IMR-90 (cell line): Measurements from ENCODE around the gene ZDHHC7. TPM values are rescaled to one million over a fixed set of nuclear protein-coding genes. Genes with fewer than 3 reads are reported as not detected.
A peak's percentile ranks its signal among the peaks of the same experiment; 100 is the strongest.

ENCODE experiments used
- ATAC-seq: fragments of 200-7000 bp; cut with Tn5 transposase; 2 replicates; pipeline ENCODE4 v1.9.1; 2020; ENCODE audit warnings: low read depth, mild to moderate bottlenecking, moderate library complexity
- BruUV-seq: library from RNA; stranded (reverse); fragments of 400-500 nt; replicated peaks from 2 replicates; lab custom pipeline; 2021; lab: Mats Ljungman, UMichigan
- CTCF ChIA-PET: fragments of 300-600 bp; formaldehyde crosslinking; extraction: SDS; loops from one replicate; lab custom pipeline; 2021; ENCODE audit warnings: antibody characterized with exemption; lab: Yijun Ruan, JAX
- POLR2A ChIA-PET: fragments of 300-600 bp; sonication (Branson Sonifier 250); formaldehyde crosslinking; loops from one replicate; lab custom pipeline; 2022; ENCODE audit warnings: antibody characterized with exemption; ENCODE audit not compliant: unreplicated experiment; lab: Charles Lee
- DNase-seq: peaks from one replicate; pipeline ENCODE4 v3.0.0; 2013
- H2AFZ ChIP-seq: replicated peaks from 2 replicates; pipeline ENCODE3; 2013; ENCODE audit warnings: low read length, mild to moderate bottlenecking; ENCODE audit not compliant: poor library complexity
- H2AK5ac ChIP-seq: 2 replicates; pipeline ENCODE4 v1.6.1; 2013; ENCODE audit warnings: low read depth, low read length, inconsistent platforms
- H2AK9ac ChIP-seq: replicated peaks from 2 replicates; pipeline ENCODE3; 2013; ENCODE audit warnings: mild to moderate bottlenecking, low read depth, low read length, moderate library complexity; ENCODE audit not compliant: poor library complexity
- H2BK120ac ChIP-seq: 2 replicates; pipeline ENCODE4 v1.6.1; 2013; ENCODE audit warnings: low read depth, low read length, inconsistent platforms
- H2BK15ac ChIP-seq: 3 replicates; pipeline ENCODE4 v1.6.1; 2013; ENCODE audit warnings: low read depth, low read length, inconsistent platforms
- H2BK20ac ChIP-seq: 2 replicates; pipeline ENCODE4 v1.6.1; 2013; ENCODE audit warnings: low read depth, mild to moderate bottlenecking, inconsistent platforms, low read length, moderate library complexity
- H2BK5ac ChIP-seq: 2 replicates; pipeline ENCODE4 v1.6.1; 2013; ENCODE audit warnings: mild to moderate bottlenecking, low read depth, low read length, inconsistent platforms; ENCODE audit not compliant: poor library complexity, severe bottlenecking
- H3K14ac ChIP-seq: replicated peaks from 2 replicates; pipeline ENCODE4 v1.6.1; 2013; ENCODE audit warnings: low read depth, low read length, inconsistent platforms
- H3K18ac ChIP-seq: 2 replicates; pipeline ENCODE4 v1.6.1; 2013; ENCODE audit warnings: low read depth, low read length, control low read depth
- H3K23ac ChIP-seq: 2 replicates; pipeline ENCODE4 v1.6.1; 2013; ENCODE audit warnings: low read depth, low read length, inconsistent platforms
- H3K27ac ChIP-seq: 2 replicates; pipeline ENCODE4 v1.5.1; 2013; ENCODE audit warnings: mild to moderate bottlenecking, control low read depth, low read length; ENCODE audit not compliant: insufficient read depth
- H3K27me3 ChIP-seq: 2 replicates; pipeline ENCODE4 v1.6.1; 2013; ENCODE audit warnings: low read length; ENCODE audit not compliant: control insufficient read depth, insufficient read depth
- H3K36me3 ChIP-seq: 2 replicates; pipeline ENCODE4 v1.6.1; 2013; ENCODE audit warnings: low read length, mixed read lengths; ENCODE audit not compliant: control insufficient read depth, insufficient read depth
- H3K4ac ChIP-seq: 2 replicates; pipeline ENCODE4 v1.6.1; 2013; ENCODE audit warnings: low read depth, low read length, inconsistent platforms
- H3K4me1 ChIP-seq: 2 replicates; pipeline ENCODE4 v1.6.1; 2013; ENCODE audit warnings: low read length, mixed read lengths; ENCODE audit not compliant: control insufficient read depth, insufficient read depth
- H3K4me2 ChIP-seq: 2 replicates; pipeline ENCODE4 v1.6.1; 2013; ENCODE audit warnings: low read depth, mild to moderate bottlenecking, control low read depth, low read length, moderate library complexity
- H3K4me3 ChIP-seq: 2 replicates; pipeline ENCODE4 v1.5.1; 2013; ENCODE audit warnings: low read depth, mild to moderate bottlenecking, control low read depth, low read length, moderate library complexity; ENCODE audit not compliant: insufficient read depth
- H3K56ac ChIP-seq: 2 replicates; pipeline ENCODE4 v1.6.1; 2013; ENCODE audit warnings: low read length, inconsistent platforms; ENCODE audit not compliant: insufficient read depth; ENCODE audit errors: extremely low read depth
- H3K79me1 ChIP-seq, 2 experiments: 2 replicates each; pipeline ENCODE4 v1.6.1; 2013; ENCODE audit warnings: low read length in 2 of 2, inconsistent platforms in 1 of 2, low read depth in 1 of 2
- H3K9ac ChIP-seq: 2 replicates; pipeline ENCODE4 v1.6.1; 2013; ENCODE audit warnings: low read depth, low read length, control low read depth
- H3K9me1 ChIP-seq: 2 replicates; pipeline ENCODE4 v1.6.1; 2013; ENCODE audit warnings: low read length, inconsistent platforms; ENCODE audit not compliant: insufficient read depth
- H3K9me3 ChIP-seq: 2 replicates; pipeline ENCODE4 v1.6.1; 2013; ENCODE audit warnings: low read length; ENCODE audit not compliant: control insufficient read depth, insufficient read depth
- H4K20me1 ChIP-seq: 2 replicates; pipeline ENCODE4 v1.6.1; 2013; ENCODE audit warnings: low read length, inconsistent platforms; ENCODE audit not compliant: insufficient read depth
- H4K5ac ChIP-seq: 2 replicates; pipeline ENCODE4 v1.6.1; 2013; ENCODE audit warnings: mild to moderate bottlenecking, low read depth, low read length, control low read depth
- H4K8ac ChIP-seq, 2 experiments: 2 replicates each; pipeline ENCODE4 v1.6.1; 2013; ENCODE audit warnings: low read depth in 2 of 2, low read length in 2 of 2, control low read depth in 1 of 2, inconsistent platforms in 1 of 2
- H4K91ac ChIP-seq: 2 replicates; pipeline ENCODE4 v1.6.1; 2013; ENCODE audit warnings: low read depth, low read length, inconsistent platforms; ENCODE audit not compliant: insufficient read depth
- BHLHE40 ChIP-seq: fragments of 150-350 bp; IDR thresholded peaks from 2 replicates; pipeline ENCODE4 v1.6.1; 2016; ENCODE audit warnings: mild to moderate bottlenecking, low read depth, low read length
- CEBPB ChIP-seq: IDR thresholded peaks from 2 replicates; pipeline ENCODE4 v1.6.1; 2012; ENCODE audit warnings: low read depth, low read length, improper control_type of control experiment
- CHD1 ChIP-seq: IDR thresholded peaks from 2 replicates; pipeline ENCODE4 v1.6.1; 2012; ENCODE audit warnings: low read depth, low read length, improper control_type of control experiment
- CTCF ChIP-seq: conservative IDR thresholded peaks from 2 replicates; pipeline ENCODE4 v1.5.1; 2012; ENCODE audit warnings: mild to moderate bottlenecking, low read depth, low read length, improper control_type of control experiment
- ELK1 ChIP-seq: fragments of 150-350 bp; IDR thresholded peaks from 2 replicates; pipeline ENCODE4 v1.6.1; 2016; ENCODE audit warnings: low read depth, mild to moderate bottlenecking, low read length, moderate library complexity, borderline replicate concordance
- FOS ChIP-seq: fragments of 150-350 bp; IDR thresholded peaks from 2 replicates; pipeline ENCODE4 v1.6.1; 2016; ENCODE audit warnings: low read depth, low read length
- MAFK ChIP-seq: IDR thresholded peaks from 2 replicates; pipeline ENCODE4 v1.6.1; 2012; ENCODE audit warnings: low read depth, low read length, improper control_type of control experiment
- MAZ ChIP-seq: IDR thresholded peaks from 2 replicates; pipeline ENCODE4 v1.6.1; 2012; ENCODE audit warnings: low read depth, mild to moderate bottlenecking, low read length, improper control_type of control experiment, moderate library complexity, borderline replicate concordance
- MXI1 ChIP-seq: IDR thresholded peaks from 2 replicates; pipeline ENCODE4 v1.6.1; 2012; ENCODE audit warnings: low read depth, mild to moderate bottlenecking, low read length, moderate library complexity, borderline replicate concordance
- NFE2L2 ChIP-seq: fragments of 150-350 bp; IDR thresholded peaks from 2 replicates; pipeline ENCODE4 v1.6.1; 2016; ENCODE audit warnings: low read depth, mild to moderate bottlenecking, low read length
- POLR2A ChIP-seq: IDR thresholded peaks from 2 replicates; pipeline ENCODE4 v1.6.1; 2012; ENCODE audit warnings: mild to moderate bottlenecking, low read depth, low read length
- RAD21 ChIP-seq: IDR thresholded peaks from 2 replicates; pipeline ENCODE4 v1.6.1; 2012; ENCODE audit warnings: low read length, improper control_type of control experiment
- RCOR1 ChIP-seq: IDR thresholded peaks from 2 replicates; pipeline ENCODE4 v1.6.1; 2012; ENCODE audit warnings: mild to moderate bottlenecking, low read length, improper control_type of control experiment; ENCODE audit not compliant: insufficient replicate concordance
- RFX5 ChIP-seq: IDR thresholded peaks from 2 replicates; pipeline ENCODE4 v1.8.0; 2012; ENCODE audit warnings: low read depth, mild to moderate bottlenecking, low read length, moderate library complexity
- SMC3 ChIP-seq: fragments of 150-350 bp; IDR thresholded peaks from 2 replicates; pipeline ENCODE4 v1.6.1; 2016; ENCODE audit warnings: low read depth, mild to moderate bottlenecking, antibody characterized with exemption, low read length, moderate library complexity
- USF2 ChIP-seq: fragments of 150-350 bp; IDR thresholded peaks from 2 replicates; pipeline ENCODE4 v1.6.1; 2017; ENCODE audit warnings: mild to moderate bottlenecking, antibody characterized with exemption, low read length, low read depth
- WGBS, 2 experiments: methylation state at CpG; one replicate each; pipeline versions ENCODE4 v1.1.5 to v1.1.7; 2013; ENCODE audit warnings: missing lambda C conversion rate in 2 of 2; ENCODE audit not compliant: insufficient read length in 1 of 2; ENCODE audit errors: extremely low coverage in 2 of 2; 5-methylcytosine and 5-hydroxymethylcytosine counted together
- dilution Hi-C: fragments of 300-500 bp; cut with HindIII; formaldehyde crosslinking; loops from one replicate; pipeline ENCODE4 v1.14.3; 2018; ENCODE audit warnings: low sequenced_read_pairs; ENCODE audit not compliant: unreplicated experiment
- in situ Hi-C: fragments of 300-500 bp; cut with MboI; formaldehyde crosslinking; loops from 3 replicates; pipeline ENCODE4 v1.14.3; 2019; ENCODE audit warnings: low sequenced_read_pairs, inconsistent platforms, mixed read lengths
- intact Hi-C: fragments of 100-400 bp; cut with micrococcal nuclease; formaldehyde crosslinking; loops from 2 replicates; pipeline ENCODE4 v1.10.0; 2022
- polyA plus RNA-seq, 3 experiments: library from polyadenylated mRNA; depleted of rRNA; stranded (reverse); fragments of >200 nt; gene quantifications; 2 replicates each; pipeline ENCODE4 v1.2.3, GENCODE V29; 2012; ENCODE audit warnings: low replicate concordance in 1 of 3
- total RNA-seq: library from RNA; depleted of rRNA; stranded (reverse); fragments of >200 nt; gene quantifications from 2 replicates; pipeline ENCODE4 v1.2.3, GENCODE V29; 2012

The ZDHHC7 gene
- total and polyA plus RNA-seq, 2 of the 4 experiments (the other 2 are of a cell fraction) = 80.1 to 97.1 TPM

GRCh38 chr16:85037721-85038120 lies 26.4 kb upstream of the ZDHHC7 start:
- peaks cover 12% of the 10 kb centered on the region for H3K9me1 ChIP-seq
- no peak overlapping the region for H3K4ac ChIP-seq
- H2BK20ac ChIP-seq = no peak overlapping the region; the same call in 1 of the 2 replicates
- H3K27me3 ChIP-seq = no peaks in the 10 kb centered on the region; the same call in 1 of the 2 replicates
- no peak overlapping the region for H3K9ac ChIP-seq
- H3K18ac ChIP-seq = no peak overlapping the region
- H3K9me3 ChIP-seq = no peaks in the 10 kb centered on the region
- H4K20me1 ChIP-seq = 0 out of 2 replicates have a peak, but pooled peaks cover 5% of the 10 kb centered on the region
- TF ChIP-seq NFE2L2 (no peak), ELK1 (no peak), BHLHE40 (no peak), POLR2A (no peak), CTCF (no peak), RAD21 (no peak), SMC3 (no peak), MAFK (no peak), USF2 (no peak), FOS (no peak), RCOR1 (no peak), MXI1 (no peak), MAZ (no peak), RFX5 (no peak), CHD1 (no peak), CEBPB (no peak)
- dilution Hi-C loops (no loop called here), in situ Hi-C loops (no loop called here), intact Hi-C loops (no loop called here)
- no TSS peak for BruUV-seq
- WGBS, 2 experiments = 71% methylated on average over 1 of the region's 5 CpGs; no CpG with 5 or more reads in 1 of the 2 experiments
- POLR2A ChIA-PET = no interaction called here
- H3K79me1 ChIP-seq = peaks cover 7 to 36% of the 10 kb centered on the region in 2 experiments; a peak in 3 of 4 replicates
- H2BK15ac ChIP-seq = no peak overlapping the region
- H2AK5ac ChIP-seq = peak overlapping the region; percentile 54; the same call in 1 of the 2 replicates
- H2AK9ac ChIP-seq = no peak overlapping the region
- peaks cover 3% of the 10 kb centered on the region; the same call in 1 of the 2 replicates for H3K36me3 ChIP-seq
- no peak overlapping the region for H2BK5ac ChIP-seq
- 0 out of 2 replicates have a peak overlapping the region, but pooled peaks have one; percentile 3 for H3K14ac ChIP-seq
- CTCF ChIA-PET = no interaction called here
- H3K4me3 ChIP-seq = no peak overlapping the region
- no peak overlapping the region for H4K5ac ChIP-seq
- peaks cover 5% of the 10 kb centered on the region for H3K4me1 ChIP-seq
- H3K56ac ChIP-seq = no peak overlapping the region
- H2AFZ ChIP-seq = no peak overlapping the region
- no peak overlapping the region for H3K4me2 ChIP-seq
- DNase-seq (no peak), ATAC-seq (no peak)
- H3K27ac ChIP-seq = no peak overlapping the region
- no peak overlapping the region for H4K91ac ChIP-seq
- no peak overlapping the region; a peak in 1 of 4 replicates for H4K8ac ChIP-seq
- H3K23ac ChIP-seq = no peak overlapping the region
- H2BK120ac ChIP-seq = no peak overlapping the region
